Pancreas (tissue), 10 donors: Measurements from ENCODE around the gene PES1. TPM values are rescaled to one million over a fixed set of nuclear protein-coding genes. Genes with fewer than 3 reads are reported as not detected.
"Not testable (repeated sequence)": the region's sequence is repeated elsewhere in the genome, so short reads cannot be mapped to it uniquely, and the experiment has no call there.

Experiments used
- ATAC-seq, 4 donors: fragments of 200-7000 bp; cut with Tn5 transposase; one replicate each; pipeline versions ENCODE4 v1.8.0 to v1.9.1; 2020; ENCODE audit warnings: mild to moderate bottlenecking in 4 of 4, moderate library complexity in 4 of 4
- DNase-seq, 6 donors: peaks; one replicate each; pipeline ENCODE4 v3.0.0-alpha.2; 2020
- FAIRE-seq: peaks from 2 replicates; lab custom pipeline; 2012; peaks lifted over from hg19 to GRCh38; lab: Jason Lieb, UNC
- H3K27ac ChIP-seq, 4 donors: fragments of 200-600 bp; sonication (generic); 1 replicate in 3 of 4; 2 replicates in 1 of 4; pipeline versions ENCODE4 v1.5.0 to v1.8.0; 2020
- H3K27me3 ChIP-seq, 4 donors: fragments of 200-600 bp; one replicate each; pipeline ENCODE4 v1.8.0; 2021
- H3K36me3 ChIP-seq, 3 donors: fragments of 200-600 bp; sonication (generic) in 1 of 3; one replicate each; pipeline versions ENCODE4 v1.5.0 to v1.8.0; 2020 to 2021
- H3K4me1 ChIP-seq, 3 donors: fragments of 200-600 bp; one replicate each; pipeline ENCODE4 v1.8.0; 2021
- H3K4me3 ChIP-seq, 4 donors: fragments of 200-600 bp; sonication (generic) in 2 of 4; one replicate each; pipeline versions ENCODE4 v1.5.0 to v1.8.0; 2020 to 2021
- H3K9me3 ChIP-seq, 4 donors: fragments of 200-600 bp; one replicate each; pipeline ENCODE4 v1.8.0; 2021
- WGBS, 2 donors: extraction: QIAGEN DNeasy Blood & Tissue Kit; methylation state at CpG; one replicate each; pipeline ENCODE4 v1.1.7; 2013; 5-methylcytosine and 5-hydroxymethylcytosine counted together
- intact Hi-C, 3 donors: fragments of 100-400 bp; cut with DNase I; formaldehyde crosslinking; loops; one replicate each; pipeline versions ENCODE4 v1.11.1 to v1.14.2; 2022
- polyA plus RNA-seq, 2 donors: library from polyadenylated mRNA; stranded (reverse); fragments of 200-250 nt; gene quantifications; one replicate each; pipeline ENCODE4 v1.2.3, GENCODE V29; 2013
- total RNA-seq, 6 donors: library from RNA; stranded (reverse); fragmentation: NEBNext Ultra II Directional in 4 of 6; extraction: Animal tissue kit (Norgen Biotek cat#: 25700) in 4 of 6; gene quantifications; one replicate each; pipeline versions ENCODE4 v1.2.1 to v1.2.4, GENCODE V29; 2021 to 2023
- TF ChIP-seq, protein P1 (sequence below), 4 donors: fragments of 200-600 bp; sonication (generic) in 3 of 4; IDR thresholded peaks; one replicate each; pipeline versions ENCODE4 v1.5.0 to v1.8.0; 2021; ENCODE audit warnings: antibody characterized with exemption in 4 of 4
- donor health status: healthy with polysubstance abuse.
- donor health status: DM: no; HTN: no; CAD: no; lungs with moderate emphysema.
- donor health status: DM: no; HTN: no; CAD: no.
- donor health status: control.
- donor health status: control.
- donor health status: Bipolar disorder and iron deficiency.
- donor health status: DM: yes; HTN: yes; CAD: no.
- donor health status: DM: no; HTN: no; CAD: no.
- donor health status: DM: no; HTN: no; CAD: no.
- donor health status: DM: yes; HTN: yes; CAD: no.

Gene PES1
- total and polyA plus RNA-seq, 8 donors, result 33.8 to 66.9 (median 44.8) TPM

- no peak for FAIRE-seq
Measured at GRCh38 chr22:30555282-30556210, 36.2 kb downstream of the PES1 start.

DNA sequence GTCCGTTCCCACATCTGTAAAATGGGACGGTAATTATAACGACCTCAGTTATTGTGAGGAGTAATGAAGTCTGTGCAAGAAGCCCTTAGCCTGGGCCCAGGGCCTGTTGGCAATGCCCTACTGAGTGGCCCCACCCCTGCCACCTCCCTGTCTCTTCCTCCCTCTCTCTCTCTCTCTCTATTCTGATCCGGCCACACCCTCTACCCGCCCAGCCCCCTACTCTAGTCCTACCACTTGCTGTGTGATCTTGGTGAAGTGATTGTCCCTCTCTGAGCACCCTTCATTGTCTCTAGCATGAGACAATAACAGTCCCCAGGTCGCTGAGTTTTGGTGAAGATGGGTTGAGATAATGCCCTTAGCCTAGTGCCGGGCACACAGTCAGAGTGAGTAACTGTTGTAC lies 37.7 kb downstream of the PES1 start:
- ATAC-seq (no peak), FAIRE-seq (no peak), DNase-seq (no peak)
- TF ChIP-seq, protein P1, sequence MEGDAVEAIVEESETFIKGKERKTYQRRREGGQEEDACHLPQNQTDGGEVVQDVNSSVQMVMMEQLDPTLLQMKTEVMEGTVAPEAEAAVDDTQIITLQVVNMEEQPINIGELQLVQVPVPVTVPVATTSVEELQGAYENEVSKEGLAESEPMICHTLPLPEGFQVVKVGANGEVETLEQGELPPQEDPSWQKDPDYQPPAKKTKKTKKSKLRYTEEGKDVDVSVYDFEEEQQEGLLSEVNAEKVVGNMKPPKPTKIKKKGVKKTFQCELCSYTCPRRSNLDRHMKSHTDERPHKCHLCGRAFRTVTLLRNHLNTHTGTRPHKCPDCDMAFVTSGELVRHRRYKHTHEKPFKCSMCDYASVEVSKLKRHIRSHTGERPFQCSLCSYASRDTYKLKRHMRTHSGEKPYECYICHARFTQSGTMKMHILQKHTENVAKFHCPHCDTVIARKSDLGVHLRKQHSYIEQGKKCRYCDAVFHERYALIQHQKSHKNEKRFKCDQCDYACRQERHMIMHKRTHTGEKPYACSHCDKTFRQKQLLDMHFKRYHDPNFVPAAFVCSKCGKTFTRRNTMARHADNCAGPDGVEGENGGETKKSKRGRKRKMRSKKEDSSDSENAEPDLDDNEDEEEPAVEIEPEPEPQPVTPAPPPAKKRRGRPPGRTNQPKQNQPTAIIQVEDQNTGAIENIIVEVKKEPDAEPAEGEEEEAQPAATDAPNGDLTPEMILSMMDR (IDR thresholded peaks at IDR 0.05), result no peak
- 85% methylated on average over 7 of the region's 7 CpGs for WGBS, 2 donors
- no peaks in the 10 kb centered on the region for H3K9me3 ChIP-seq
- no peaks in the 10 kb centered on the region for H3K27me3 ChIP-seq
- peaks cover 0 to 10% (median 0%) of the 10 kb centered on the region in 3 donors for H3K36me3 ChIP-seq
- no peak overlapping the region for H3K27ac ChIP-seq
- H3K4me3 ChIP-seq, result no peak overlapping the region
- H3K4me1 ChIP-seq, result no peaks in the 10 kb centered on the region
- intact Hi-C loops, result no loop called here

More at GRCh38 chr22:30555282-30556210, 36.2 kb downstream of the PES1 start:
- TF ChIP-seq, protein P1 (IDR thresholded peaks at IDR 0.05), result no peak
- no peak overlapping the region for H3K4me3 ChIP-seq
- WGBS, 2 donors, result 95% methylated on average over 73 of the region's 73 CpGs
- intact Hi-C loops, result no loop called here
- H3K36me3 ChIP-seq, result peaks cover 0 to 10% (median 0%) of the 10 kb centered on the region in 3 donors
- DNase-seq (no peak), ATAC-seq (no peak)
- no peaks in the 10 kb centered on the region for H3K9me3 ChIP-seq
- H3K4me1 ChIP-seq, result no peaks in the 10 kb centered on the region
- no peaks in the 10 kb centered on the region for H3K27me3 ChIP-seq
- no peak overlapping the region for H3K27ac ChIP-seq

DNA sequence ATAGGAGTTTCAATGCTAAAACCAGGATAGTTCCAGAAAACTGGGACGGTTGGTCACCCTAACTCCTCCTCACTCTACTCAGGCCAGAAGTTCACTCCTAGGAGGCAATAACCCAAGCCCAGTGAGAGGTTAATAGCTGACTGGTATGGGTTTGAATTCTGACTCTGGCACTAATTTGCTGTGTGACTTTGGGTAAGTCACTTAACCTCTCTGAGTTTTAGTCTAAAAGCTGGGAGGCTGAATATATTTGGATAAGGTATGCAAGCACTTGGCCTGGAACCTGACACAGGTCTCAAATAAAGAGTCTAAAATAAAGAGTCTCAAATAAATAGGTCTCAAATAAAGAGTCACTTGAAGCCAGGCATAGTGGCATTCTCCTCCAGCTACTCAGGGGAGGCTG lies 39.0 kb downstream of the PES1 start:
- DNase-seq, result no peak
- intact Hi-C loops, result no loop called here
- FAIRE-seq, result no peak
- TF ChIP-seq, protein P1 (IDR thresholded peaks at IDR 0.05), result no peak
- H3K4me1 ChIP-seq, result no peaks in the 10 kb centered on the region
- peaks cover 0 to 10% (median 0%) of the 10 kb centered on the region in 3 donors for H3K36me3 ChIP-seq
- no peak for ATAC-seq
- no peaks in the 10 kb centered on the region for H3K27me3 ChIP-seq
- H3K9me3 ChIP-seq, result no peaks in the 10 kb centered on the region
- 0 to 29% methylated on average over 1 of the region's 1 CpG for WGBS, 2 donors
- H3K27ac ChIP-seq, result no peak overlapping the region
- H3K4me3 ChIP-seq, result no peak overlapping the region

DNA sequence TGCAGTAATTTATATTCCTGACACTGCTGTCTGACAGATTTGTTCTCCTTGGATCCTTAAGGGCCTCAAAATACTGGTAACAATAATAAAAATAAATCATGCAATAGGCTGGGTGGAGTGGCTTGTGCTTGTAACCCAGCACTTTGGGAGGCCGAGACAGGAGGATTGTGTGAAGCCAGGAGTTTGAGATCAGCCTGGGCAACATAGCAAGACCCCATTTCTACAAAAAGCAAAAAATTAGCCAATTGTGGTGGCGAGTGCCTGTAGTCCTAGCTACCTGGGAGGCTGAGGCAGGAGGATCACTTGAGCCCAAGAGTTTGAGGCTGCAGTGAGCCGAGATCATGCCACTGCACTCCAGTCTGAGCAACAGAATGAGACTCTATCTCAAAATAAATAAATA lies 39.9 kb downstream of the PES1 start:
- ATAC-seq, intact Hi-C loops, H3K27me3 ChIP-seq, DNase-seq, H3K9me3 ChIP-seq, H3K4me1 ChIP-seq, H3K36me3 ChIP-seq, H3K27ac ChIP-seq, H3K4me3 ChIP-seq, FAIRE-seq: not testable (repeated sequence)
- 92 to 97% methylated on average over 3 of the region's 3 CpGs for WGBS, 2 donors

DNA sequence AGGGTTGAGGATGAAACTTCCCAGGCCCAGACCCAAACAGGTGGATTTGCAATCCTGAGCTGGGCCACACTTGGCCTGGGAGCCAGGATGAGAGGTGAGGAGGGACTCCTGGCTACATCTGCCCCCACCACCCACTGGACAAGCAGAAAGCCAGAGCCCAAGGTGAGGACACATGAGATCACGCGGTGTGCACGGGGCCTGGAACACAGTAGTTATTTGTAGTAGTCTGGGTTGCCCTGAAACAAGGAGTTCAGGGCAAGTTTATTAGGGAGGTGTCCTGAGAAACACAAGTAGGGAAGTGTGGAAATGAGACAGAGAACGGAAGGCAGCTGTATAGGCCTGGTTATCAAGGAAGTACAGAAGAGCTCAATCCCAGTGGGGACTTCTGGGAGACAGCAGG lies 44.5 kb downstream of the PES1 start:
- no peak for FAIRE-seq

More for the DNA sequence above, 44.5 kb downstream of the PES1 start:
- DNase-seq (no peak), ATAC-seq (no peak)
- Histone ChIP-seq H3K9me3 (no peaks in the 10 kb centered on the region), H3K36me3 (no peaks in the 10 kb centered on the region), H3K4me1 (peaks cover 0 to 4% (median 0%) of the 10 kb centered on the region in 3 donors), H3K4me3 (no peak overlapping the region), H3K27me3 (no peaks in the 10 kb centered on the region), H3K27ac (no peak overlapping the region)
- TF ChIP-seq, protein P1 (IDR thresholded peaks at IDR 0.05), result no peak
- WGBS, 2 donors, result 82 to 87% methylated on average over 4 of the region's 4 CpGs
- intact Hi-C loops, result no loop called here
